PC-3 (cell line): Measurements from ENCODE around the gene FOXO3.

Experiments used
- EZH2 ChIP-seq: fragments of 300-600 bp; sonication (generic); IDR thresholded peaks from one replicate; pipeline ENCODE4 v1.6.1; 2017; ENCODE audit warnings: antibody characterized with exemption, mild to moderate bottlenecking, low read length; ENCODE audit not compliant: unreplicated experiment
- EZH2phosphoT487 ChIP-seq: fragments of 300-600 bp; sonication (generic); IDR thresholded peaks from 2 replicates; pipeline ENCODE4 v1.6.1; 2018; ENCODE audit warnings: mild to moderate bottlenecking, antibody characterized with exemption, low read length, borderline replicate concordance
- TF ChIP-seq, protein P1 (sequence below): fragments of 300-600 bp; sonication (generic); conservative IDR thresholded peaks from 2 replicates; pipeline ENCODE4 v1.5.1; 2017; ENCODE audit warnings: antibody characterized with exemption, low read depth, mild to moderate bottlenecking, low read length

DNA sequence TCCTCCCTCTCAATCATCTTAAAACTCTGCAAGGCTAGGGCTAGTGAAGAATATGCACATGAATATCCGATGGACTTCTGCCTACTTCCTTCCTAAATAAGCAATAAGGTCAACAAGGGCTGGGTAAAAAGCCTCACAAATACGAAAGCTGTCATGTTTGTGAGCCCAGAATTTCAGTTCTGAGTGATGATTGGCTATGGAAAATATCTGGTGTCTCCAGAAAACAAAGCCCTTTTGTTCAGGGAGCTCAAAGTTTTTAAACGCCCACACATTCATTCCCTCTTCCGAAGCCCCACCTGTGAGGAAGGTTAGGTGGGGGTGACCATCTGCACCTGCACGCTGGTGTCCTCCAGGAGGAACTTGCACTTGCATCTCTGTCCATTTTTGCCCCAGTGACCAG, 160.6 kb downstream of the FOXO3 start:
- TF ChIP-seq, protein P1, sequence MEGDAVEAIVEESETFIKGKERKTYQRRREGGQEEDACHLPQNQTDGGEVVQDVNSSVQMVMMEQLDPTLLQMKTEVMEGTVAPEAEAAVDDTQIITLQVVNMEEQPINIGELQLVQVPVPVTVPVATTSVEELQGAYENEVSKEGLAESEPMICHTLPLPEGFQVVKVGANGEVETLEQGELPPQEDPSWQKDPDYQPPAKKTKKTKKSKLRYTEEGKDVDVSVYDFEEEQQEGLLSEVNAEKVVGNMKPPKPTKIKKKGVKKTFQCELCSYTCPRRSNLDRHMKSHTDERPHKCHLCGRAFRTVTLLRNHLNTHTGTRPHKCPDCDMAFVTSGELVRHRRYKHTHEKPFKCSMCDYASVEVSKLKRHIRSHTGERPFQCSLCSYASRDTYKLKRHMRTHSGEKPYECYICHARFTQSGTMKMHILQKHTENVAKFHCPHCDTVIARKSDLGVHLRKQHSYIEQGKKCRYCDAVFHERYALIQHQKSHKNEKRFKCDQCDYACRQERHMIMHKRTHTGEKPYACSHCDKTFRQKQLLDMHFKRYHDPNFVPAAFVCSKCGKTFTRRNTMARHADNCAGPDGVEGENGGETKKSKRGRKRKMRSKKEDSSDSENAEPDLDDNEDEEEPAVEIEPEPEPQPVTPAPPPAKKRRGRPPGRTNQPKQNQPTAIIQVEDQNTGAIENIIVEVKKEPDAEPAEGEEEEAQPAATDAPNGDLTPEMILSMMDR, result no peak
- TF ChIP-seq EZH2phosphoT487 (no peak), EZH2 (no peak)
